C4-2B (cell line): ENCODE data around the gene PPTC7.

Experiments used
- H3K27ac ChIP-seq: fragments of 450-650 bp; 2 replicates; pipeline ENCODE4 v1.5.1; 2017
- ZFX ChIP-seq: fragments of 450-650 bp; IDR thresholded peaks from 2 replicates; pipeline ENCODE4 v1.6.1; 2017
- TF ChIP-seq, protein P1 (sequence below): fragments of 450-650 bp; conservative IDR thresholded peaks from 2 replicates; pipeline ENCODE4 v1.5.1; 2017; ENCODE audit warnings: mild to moderate bottlenecking

The PPTC7 gene

GRCh38 chr12:110543252-110543959 is 39.7 kb downstream of the PPTC7 start:
- TF ChIP-seq, protein P1, sequence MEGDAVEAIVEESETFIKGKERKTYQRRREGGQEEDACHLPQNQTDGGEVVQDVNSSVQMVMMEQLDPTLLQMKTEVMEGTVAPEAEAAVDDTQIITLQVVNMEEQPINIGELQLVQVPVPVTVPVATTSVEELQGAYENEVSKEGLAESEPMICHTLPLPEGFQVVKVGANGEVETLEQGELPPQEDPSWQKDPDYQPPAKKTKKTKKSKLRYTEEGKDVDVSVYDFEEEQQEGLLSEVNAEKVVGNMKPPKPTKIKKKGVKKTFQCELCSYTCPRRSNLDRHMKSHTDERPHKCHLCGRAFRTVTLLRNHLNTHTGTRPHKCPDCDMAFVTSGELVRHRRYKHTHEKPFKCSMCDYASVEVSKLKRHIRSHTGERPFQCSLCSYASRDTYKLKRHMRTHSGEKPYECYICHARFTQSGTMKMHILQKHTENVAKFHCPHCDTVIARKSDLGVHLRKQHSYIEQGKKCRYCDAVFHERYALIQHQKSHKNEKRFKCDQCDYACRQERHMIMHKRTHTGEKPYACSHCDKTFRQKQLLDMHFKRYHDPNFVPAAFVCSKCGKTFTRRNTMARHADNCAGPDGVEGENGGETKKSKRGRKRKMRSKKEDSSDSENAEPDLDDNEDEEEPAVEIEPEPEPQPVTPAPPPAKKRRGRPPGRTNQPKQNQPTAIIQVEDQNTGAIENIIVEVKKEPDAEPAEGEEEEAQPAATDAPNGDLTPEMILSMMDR, result no peak
- TF ChIP-seq ZFX, result no peak
- peak overlapping the region; percentile 73 for H3K27ac ChIP-seq

DNA sequence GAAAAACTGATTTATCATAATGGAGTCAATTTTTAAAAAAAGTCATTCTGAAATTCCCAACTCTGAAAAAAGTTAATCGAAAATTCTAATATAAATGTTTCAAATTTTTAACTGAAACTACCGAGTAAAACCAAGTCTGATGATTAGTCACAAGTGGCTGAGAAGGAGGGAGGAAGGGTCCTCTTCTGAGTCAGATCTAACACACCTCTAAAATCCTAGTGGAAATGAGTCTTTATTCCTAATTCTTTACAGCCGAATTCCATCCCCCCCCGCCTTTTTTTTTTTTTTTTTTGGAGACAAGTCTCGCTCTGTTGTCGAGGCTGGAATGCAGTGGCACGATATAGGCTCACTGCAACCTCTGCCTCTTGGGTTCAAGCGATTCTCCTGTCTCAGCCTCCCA is 43.1 kb downstream of the PPTC7 start:
- TF ChIP-seq ZFX, result no peak
- TF ChIP-seq, protein P1, result no peak
- H3K27ac ChIP-seq, result no peak overlapping the region

DNA sequence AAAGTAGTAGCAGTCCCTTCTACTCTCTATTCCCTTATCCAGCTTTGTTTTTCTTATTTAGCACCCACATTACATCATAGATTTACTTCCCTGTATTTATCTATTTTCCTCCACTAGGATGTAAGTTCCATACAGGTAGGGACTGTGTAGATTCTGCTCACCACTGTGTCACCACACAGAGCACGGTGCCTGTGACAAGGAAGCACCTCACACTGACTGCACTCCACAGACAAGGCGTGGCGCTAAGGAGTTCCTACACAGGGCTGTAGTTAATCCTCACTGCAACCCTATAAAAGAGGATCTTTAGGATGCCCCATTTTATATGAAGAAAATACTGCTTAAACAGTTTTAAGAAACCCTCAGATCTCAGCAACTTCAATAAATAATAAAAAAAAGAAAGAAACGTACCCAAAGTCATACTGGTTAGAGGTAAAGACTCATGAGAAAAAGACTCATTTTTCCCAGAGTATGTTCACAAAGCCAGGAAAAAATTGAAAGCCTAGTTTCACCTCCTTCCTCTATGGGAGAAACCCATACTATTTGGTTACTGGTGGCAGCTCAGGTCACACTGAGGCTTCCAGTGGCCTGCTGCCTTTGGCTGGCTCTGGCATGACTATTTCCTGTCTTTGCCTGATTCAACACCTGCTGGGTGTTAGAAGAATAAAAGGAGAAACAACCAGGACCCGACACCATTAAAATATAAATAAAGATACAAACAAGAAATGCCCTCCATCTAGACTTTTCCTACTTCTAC is 44.1 kb downstream of the PPTC7 start:
- H3K27ac ChIP-seq, result no peak overlapping the region
- TF ChIP-seq, protein P1, result no peak
- TF ChIP-seq ZFX, result no peak

DNA sequence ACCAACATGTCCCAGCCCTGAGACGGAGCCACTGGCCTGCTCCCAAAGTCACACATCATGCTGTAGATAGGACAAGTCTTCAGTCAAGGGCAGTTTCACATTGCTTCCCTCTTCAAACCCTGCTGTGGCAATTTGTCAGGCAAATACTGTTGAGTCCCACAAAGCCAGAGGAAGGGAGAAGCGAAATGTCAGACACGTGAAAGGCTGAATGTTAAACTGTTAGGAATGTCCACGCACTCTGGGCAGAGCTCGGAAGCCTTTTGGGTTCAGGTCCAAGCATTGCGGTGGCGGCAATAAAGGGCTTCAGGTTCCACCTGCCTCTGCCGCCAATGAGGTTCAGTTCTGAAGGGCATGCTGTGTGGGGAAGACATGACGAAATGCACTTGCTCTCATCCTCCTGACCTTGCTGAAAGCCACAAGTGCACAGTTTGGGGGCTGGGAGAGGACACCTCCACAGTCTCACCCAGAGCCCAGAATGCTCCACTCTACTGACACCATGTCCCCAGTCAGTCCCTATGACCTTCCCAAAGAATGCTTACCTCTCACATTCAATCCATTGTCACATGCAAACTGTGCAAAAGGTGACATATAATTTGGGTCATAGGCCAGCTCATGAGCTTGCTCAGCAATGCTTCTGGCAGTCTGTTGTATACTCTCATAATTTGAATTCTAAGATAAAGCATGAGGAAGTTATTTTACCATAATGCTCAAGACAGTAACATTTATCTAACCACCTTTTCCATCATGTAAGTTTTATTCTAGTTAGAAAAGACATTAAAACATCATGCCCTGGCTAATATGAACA is 45.3 kb downstream of the PPTC7 start:
- TF ChIP-seq, protein P1, result no peak
- no peak for TF ChIP-seq ZFX
- 0 out of 2 replicates have a peak overlapping the region, but pooled peaks have one; percentile 10 for H3K27ac ChIP-seq

DNA sequence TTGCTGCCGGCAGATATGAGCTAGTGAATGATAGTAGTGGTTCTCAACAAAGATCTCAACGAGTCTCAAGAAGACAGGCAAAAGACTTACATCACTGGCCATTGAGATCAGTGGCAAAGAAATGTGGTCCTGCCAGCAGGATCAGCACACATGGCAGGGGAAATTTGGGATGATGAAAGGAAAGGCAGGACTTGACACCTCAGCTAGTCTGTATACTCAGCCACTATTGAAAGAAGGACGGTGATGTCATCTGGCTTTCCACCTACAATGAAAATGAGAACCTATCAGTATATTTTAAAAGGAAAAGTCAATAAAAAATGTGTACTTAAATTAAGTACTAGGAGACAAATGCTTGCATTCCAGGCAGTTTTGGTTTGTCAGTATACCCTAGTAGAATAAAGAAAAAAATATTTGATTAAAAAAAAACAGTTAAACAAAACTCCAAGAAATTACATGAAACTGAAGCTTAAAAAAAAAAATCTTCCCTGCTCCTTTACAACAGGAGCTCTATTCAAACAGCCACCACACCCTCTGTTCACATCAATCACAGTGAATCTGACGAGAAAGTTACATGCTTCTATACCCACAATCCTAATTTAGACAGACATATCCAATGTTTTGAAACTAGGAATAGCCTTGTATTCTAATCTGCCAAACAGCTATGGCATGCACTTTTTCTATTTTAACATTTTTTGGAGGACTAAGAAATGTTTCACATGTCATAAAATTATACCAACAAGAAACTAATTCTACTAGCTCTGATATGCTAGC is 46.1 kb downstream of the PPTC7 start:
- no peak overlapping the region for H3K27ac ChIP-seq
- no peak for TF ChIP-seq ZFX
- TF ChIP-seq, protein P1, result no peak

- no peak overlapping the region for H3K27ac ChIP-seq
- TF ChIP-seq, protein P1, result no peak
- TF ChIP-seq ZFX, result no peak
These were observed 48.3 kb downstream of the PPTC7 start for GRCh38 chr12:110534811-110535210.
